ENCODE results near the gene APBA1. TPM values are rescaled to one million over a fixed set of nuclear protein-coding genes. Genes with fewer than 3 reads are reported as not detected.

APBA1 gene
- total RNA-seq, 1 donor from 2014 or later: 0.29 TPM

GRCh38 chr9:69432623-69433022, 239.5 kb downstream of the APBA1 start:
- no peak for DNase-seq (ENCODE audit: low read depth)
- no peak for TF ChIP-seq CTCF (conservative IDR thresholded peaks at IDR 0.05; ENCODE audit: low read depth, low read length)
- H3K4me3 ChIP-seq (ENCODE audit: low read depth, low read length): no peak overlapping the region

DNA sequence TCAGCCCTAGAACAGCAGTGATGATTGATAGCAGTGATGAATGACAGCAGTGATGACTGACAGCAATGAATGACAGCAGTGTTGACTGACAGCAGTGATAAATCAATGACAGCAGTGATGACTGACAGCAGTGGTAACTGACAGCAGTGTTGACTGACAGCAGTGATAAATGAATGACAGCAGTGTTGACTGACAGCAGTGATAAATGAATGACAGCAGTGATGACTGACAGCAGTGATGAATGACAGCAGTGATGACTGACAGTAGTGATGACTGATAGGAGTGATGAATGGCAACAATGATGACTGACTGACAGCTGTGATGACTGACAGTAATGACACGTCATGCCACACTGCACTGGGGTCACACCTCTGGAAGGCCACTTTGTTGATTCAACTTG, 240.4 kb downstream of the APBA1 start:
- H3K4me3 ChIP-seq (ENCODE audit: low read depth, low read length): no peak overlapping the region
- no peak for TF ChIP-seq CTCF (conservative IDR thresholded peaks at IDR 0.05; ENCODE audit: low read depth, low read length)
- no peak for DNase-seq (ENCODE audit: low read depth)

- no peak overlapping the region for H3K4me3 ChIP-seq (ENCODE audit: low read depth, low read length)
- TF ChIP-seq CTCF (conservative IDR thresholded peaks at IDR 0.05; ENCODE audit: low read depth, low read length): no peak
Measured at GRCh38 chr9:69431203-69431602, 241.0 kb downstream of the APBA1 start.

DNA sequence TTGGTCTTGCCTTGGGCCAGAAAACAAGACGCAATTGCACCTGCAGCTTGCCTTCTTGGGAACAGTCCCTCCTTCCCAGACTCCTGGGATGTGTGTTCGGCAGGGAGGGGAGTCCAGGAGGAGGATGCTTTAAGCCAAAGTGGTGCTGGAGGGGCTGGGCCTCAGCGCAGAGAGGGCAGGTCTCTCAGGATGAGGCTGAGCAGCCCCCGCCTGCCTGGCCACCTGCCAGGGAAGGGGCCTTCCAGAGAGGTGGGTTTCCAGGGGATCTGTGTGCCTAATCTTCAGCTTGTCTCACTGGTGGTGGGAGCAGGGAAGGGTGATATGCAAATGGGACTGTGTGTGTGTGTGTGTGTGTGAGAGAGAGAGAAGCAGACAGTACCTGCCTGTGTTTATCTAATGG, 242.0 kb downstream of the APBA1 start:
- DNase-seq (ENCODE audit: low read depth): no peak
- TF ChIP-seq CTCF (conservative IDR thresholded peaks at IDR 0.05; ENCODE audit: low read depth, low read length): no peak
- H3K4me3 ChIP-seq (ENCODE audit: low read depth, low read length): no peak overlapping the region

More at GRCh38 chr9:69431203-69431602, 241.0 kb downstream of the APBA1 start:
- no peak for DNase-seq (ENCODE audit: low read depth)

- DNase-seq (ENCODE audit: low read depth): no peak
- H3K4me3 ChIP-seq (ENCODE audit: low read depth, low read length): no peak overlapping the region
- TF ChIP-seq CTCF (conservative IDR thresholded peaks at IDR 0.05; ENCODE audit: low read depth, low read length): no peak
Measured at GRCh38 chr9:69429281-69429680, 242.9 kb downstream of the APBA1 start.

DNA sequence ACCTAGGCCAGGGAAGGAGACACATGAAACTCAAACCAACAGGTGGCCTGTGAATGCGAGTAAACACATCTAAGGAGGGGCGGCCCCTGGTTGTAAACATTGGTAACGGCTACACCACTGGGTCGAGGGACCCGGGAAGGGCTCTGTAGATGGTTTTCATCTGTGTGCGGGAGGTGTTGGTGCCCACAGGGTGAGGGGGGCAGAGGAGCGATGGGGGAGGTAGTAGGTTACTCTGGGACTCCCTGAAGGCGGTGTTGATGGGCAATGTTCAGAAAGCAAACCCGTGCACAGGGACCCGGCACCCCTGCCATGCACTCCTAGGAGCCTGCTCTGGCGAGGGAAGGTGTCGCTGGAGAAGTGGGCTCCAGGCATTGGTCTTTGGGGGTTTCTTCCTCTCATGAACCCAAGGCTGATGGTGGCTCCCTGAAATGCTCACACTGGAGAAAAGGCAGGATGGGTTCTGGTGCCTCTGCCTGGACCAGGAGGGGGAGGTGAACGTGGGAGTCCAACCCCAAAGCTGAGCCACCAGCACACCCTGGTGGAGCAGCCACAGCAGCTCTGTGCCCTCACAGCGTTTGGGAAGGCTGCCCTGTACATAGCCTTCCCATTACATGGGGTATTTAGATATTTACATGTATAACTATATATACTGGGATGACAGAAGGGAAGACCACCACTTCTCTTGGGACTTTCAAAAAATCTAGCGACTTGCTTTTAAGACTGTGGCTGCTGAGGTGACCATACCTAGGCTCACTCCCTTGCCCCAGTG, 244.0 kb downstream of the APBA1 start:
- TF ChIP-seq CTCF (conservative IDR thresholded peaks at IDR 0.05; ENCODE audit: low read depth, low read length): no peak
- DNase-seq (ENCODE audit: low read depth): no peak
- no peak overlapping the region for H3K4me3 ChIP-seq (ENCODE audit: low read depth, low read length)

DNA sequence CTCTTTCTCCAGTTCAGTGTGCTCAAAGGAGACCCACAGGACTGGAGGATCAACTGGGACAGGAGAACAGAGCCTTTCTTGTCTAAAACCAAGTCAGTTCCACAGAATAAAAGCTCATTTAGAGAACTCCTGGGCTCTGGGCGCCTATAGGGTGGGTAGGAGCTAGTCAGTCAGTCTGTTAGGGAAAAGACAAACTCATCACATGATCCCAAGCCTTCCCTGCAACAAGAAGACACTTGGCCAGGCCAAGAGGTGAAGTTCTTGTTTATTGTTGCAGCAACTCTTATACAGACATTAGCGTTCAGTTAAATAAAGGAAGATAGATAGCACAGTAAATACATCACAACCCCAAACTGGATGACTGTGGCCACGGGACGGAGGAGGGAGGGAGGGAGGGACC, 244.9 kb downstream of the APBA1 start:
- no peak for TF ChIP-seq CTCF (conservative IDR thresholded peaks at IDR 0.05; ENCODE audit: low read depth, low read length)
- no peak for DNase-seq (ENCODE audit: low read depth)
- no peak overlapping the region for H3K4me3 ChIP-seq (ENCODE audit: low read depth, low read length)

Measured in epithelial cell of proximal tubule (primary cell).